ENCODE measurements around the gene MRTFA. TPM values are rescaled to one million over a fixed set of nuclear protein-coding genes. Genes with fewer than 3 reads are reported as not detected.
"Not testable (repeated sequence)": the region's sequence is repeated elsewhere in the genome, so short reads cannot be mapped to it uniquely, and the experiment has no call there.

MRTFA gene
- polyA plus RNA-seq, 3 donors, result 19.2 to 29.6 (median 25.9) TPM

GRCh38 chr22:40612291-40612751 is 24.2 kb downstream of the MRTFA start:
- no peak for DNase-seq (ENCODE audit: extremely low read depth in 1 of 11, low read depth in 9 of 11, low spot score in 4 of 11)

DNA sequence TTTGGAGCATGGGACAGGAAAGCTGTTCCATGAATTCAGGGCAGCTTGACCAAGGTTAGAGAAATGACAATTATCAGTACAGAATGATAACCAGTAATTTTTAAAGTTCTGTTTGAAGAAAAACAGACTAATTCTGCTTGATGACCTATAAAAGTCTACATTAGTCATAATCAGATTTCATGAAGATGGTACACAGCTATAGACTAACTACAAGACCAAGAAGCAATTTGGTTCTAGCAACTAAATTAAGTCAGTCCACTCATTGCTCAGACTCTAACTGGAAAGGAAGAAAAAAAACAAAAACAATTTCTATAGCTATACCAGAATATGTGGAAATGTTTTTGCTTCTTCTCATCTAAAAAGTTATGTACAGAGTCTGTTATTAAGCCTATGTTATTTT is 24.9 kb downstream of the MRTFA start:
- DNase-seq (ENCODE audit: extremely low read depth in 1 of 11, low read depth in 9 of 11, low spot score in 4 of 11), result no peak

GRCh38 chr22:40610329-40610850 is 26.1 kb downstream of the MRTFA start:
- DNase-seq (ENCODE audit: extremely low read depth in 1 of 11, low read depth in 9 of 11, low spot score in 4 of 11), result no peak

DNA sequence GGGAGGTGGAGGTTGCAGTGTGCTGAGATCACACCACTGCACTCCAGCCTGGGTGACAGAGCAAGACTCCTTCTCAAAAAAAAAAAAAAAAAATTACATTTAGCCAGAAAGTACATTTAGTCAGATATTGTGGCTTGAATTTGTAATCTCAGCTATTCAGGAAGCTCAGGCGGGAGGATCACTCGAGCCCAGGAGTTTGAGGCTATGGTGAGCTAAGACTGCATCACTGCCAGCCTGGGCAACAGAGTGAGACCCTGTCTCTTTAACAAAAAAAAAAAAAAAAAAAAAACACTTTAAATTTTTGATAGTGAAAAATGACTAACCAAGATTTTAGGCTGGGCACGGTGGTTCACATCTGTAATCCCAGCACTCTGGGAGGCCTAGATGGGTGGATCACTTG is 27.3 kb downstream of the MRTFA start:
- DNase-seq (ENCODE audit: extremely low read depth in 1 of 11, low read depth in 9 of 11, low spot score in 4 of 11), result no peak

- DNase-seq (ENCODE audit: extremely low read depth in 1 of 11, low read depth in 9 of 11, low spot score in 4 of 11), result no peak
These were observed 29.0 kb downstream of the MRTFA start for GRCh38 chr22:40607506-40607905.

GRCh38 chr22:40606306-40606705 is 30.2 kb downstream of the MRTFA start:
- no peak for DNase-seq (ENCODE audit: extremely low read depth in 1 of 11, low read depth in 9 of 11, low spot score in 4 of 11)

GRCh38 chr22:40605761-40606160 is 30.8 kb downstream of the MRTFA start:
- DNase-seq (ENCODE audit: extremely low read depth in 1 of 11, low read depth in 9 of 11, low spot score in 4 of 11), result no peak

- no peak for DNase-seq (ENCODE audit: extremely low read depth in 1 of 11, low read depth in 9 of 11, low spot score in 4 of 11)
These were observed 33.4 kb downstream of the MRTFA start for GRCh38 chr22:40603088-40603605.

DNA sequence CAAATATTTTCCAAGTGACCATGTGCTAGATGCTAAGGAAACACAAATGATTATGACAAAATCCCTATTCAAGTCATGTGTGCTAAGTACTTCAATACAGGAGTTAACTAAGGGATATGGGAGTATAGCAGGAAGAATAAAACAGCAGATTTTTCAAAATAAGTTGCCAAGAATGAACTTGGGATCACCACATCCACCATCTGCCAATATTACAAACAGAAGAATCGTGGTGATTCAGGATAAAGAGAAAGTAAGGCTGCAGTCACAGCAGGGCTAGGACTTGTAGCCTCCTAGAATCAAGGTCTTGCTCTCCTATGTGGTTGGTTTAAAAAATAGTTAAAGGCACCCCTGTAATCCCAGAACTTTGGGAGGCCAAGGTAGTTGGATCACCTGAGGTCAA is 34.3 kb downstream of the MRTFA start:
- no peak for DNase-seq (ENCODE audit: extremely low read depth in 1 of 11, low read depth in 9 of 11, low spot score in 4 of 11)

DNA sequence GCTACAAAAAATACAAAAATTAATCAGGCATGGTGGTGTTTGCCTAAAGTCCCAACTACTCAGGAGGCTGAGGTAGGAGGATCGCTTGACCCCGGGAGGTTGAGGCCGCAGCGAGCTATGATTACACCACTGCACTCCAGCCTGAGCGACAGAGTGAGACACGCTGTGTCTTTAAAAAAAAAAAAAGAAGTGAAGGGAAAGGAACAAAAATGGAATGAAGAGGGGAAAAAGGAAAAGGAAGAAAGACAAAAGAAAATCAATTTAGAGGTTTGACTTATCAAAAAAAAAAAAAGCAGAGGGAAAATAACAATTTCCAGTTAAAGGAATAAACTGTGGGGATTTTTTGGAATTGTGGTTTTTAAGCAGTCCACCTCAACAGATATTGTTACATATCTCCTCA is 36.8 kb downstream of the MRTFA start:
- DNase-seq (ENCODE audit: extremely low read depth in 1 of 11, low read depth in 9 of 11, low spot score in 4 of 11), result no peak

DNA sequence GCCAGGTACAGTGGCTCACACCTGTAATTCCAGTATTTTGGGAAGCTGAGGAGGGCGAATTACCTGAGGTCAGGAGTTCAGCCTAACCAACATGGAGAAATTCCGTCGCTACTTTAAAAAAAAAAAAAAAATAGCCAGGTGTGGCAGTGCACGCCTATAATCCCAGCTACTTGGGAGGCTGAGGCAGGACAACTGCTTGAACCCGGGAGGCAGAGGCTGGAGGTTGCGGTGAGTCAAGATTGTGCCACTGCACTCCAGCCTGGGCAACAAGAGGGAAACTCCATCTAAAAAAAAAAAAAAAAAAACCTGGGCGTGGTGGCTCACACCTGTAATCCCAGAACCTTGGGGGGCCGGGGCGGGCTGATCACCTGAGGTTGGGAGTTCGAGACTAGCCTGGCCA is 37.8 kb downstream of the MRTFA start:
- DNase-seq (ENCODE audit: extremely low read depth in 1 of 11, low read depth in 9 of 11, low spot score in 4 of 11), result not testable (repeated sequence)

DNA sequence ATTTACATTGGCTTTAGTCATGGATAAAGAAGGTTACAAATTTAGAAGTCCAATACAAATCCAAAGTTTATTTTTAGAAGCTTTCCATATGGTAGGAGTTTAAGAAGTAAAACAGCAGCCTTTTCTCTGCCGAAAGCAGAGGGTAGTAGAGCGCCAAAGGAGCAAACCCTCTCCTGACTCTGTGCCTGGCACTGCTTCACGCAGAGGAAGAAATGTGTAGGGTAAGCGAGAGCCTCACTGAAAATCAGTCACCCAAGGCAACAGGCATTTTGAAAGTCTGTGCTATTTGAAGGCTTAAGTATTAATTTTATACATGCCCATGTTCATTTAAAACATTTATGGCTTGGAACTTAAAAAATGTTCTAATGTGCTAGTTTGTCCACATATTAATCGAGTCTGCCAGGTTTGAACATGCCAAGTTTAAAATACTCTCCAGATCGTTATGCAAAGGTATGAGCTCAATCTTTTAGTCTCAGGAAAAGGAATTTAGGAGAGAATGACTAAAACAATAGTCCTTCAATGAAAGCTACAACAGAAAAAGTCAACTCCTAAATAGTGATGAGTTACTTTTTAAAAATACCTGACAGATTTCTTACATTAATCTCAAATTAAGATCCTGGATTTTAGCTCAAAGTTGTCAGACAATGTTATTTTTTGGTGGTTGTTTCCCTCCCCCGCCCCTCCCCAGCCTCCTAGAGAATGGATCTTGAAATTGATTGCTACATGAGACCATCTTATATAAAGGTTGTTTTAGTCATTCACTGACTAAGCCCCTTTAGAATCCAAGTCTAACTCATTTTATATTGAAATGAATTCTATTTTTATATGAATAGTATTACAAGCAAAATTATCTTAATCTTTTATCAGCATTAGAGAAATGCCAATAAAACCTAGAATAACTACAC is 38.7 kb downstream of the MRTFA start:
- DNase-seq (ENCODE audit: extremely low read depth in 1 of 11, low read depth in 9 of 11, low spot score in 4 of 11), result peak in 1 of 11 donors; percentile 14

DNA sequence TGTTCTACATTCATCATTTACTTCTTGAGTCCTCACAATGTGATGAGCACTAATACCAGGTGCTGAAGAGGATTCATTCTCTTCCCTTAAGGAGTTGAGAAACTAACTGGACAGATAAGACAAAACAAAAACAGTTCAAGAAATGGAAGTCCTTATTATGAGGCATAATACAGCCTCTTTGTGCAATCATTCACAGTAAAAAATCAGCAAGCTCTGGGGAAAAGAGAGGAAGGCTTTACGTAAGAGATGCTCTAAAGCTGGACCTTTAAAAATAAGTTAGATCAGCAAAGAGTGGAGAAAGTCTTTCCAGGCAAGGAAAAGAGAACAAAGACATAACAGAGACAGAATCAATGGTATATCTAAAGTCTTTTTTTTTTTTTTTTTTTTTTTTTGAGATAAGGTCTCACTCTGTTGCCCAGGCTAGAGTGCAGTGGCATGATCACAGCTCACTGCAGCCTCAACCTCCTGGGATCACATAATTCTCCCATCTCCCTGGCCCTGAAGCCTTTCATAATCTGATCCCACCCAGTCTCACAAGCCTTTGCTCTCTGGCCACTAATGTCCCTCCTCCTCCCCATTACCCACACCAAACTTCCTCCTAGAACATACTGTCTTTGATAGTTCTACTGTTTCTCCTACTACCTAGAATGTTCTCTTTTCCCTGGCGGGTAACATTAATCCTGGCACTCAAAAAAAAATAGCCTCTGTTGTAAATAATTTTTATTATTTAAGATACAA is 40.9 kb downstream of the MRTFA start:
- DNase-seq (ENCODE audit: extremely low read depth in 1 of 11, low read depth in 9 of 11, low spot score in 4 of 11), result no peak

GRCh38 chr22:40594924-40595323 is 41.6 kb downstream of the MRTFA start:
- peak in 4 of 11 donors; percentile 15 to 33 (median 24) for DNase-seq (ENCODE audit: extremely low read depth in 1 of 11, low read depth in 9 of 11, low spot score in 4 of 11)

DNA sequence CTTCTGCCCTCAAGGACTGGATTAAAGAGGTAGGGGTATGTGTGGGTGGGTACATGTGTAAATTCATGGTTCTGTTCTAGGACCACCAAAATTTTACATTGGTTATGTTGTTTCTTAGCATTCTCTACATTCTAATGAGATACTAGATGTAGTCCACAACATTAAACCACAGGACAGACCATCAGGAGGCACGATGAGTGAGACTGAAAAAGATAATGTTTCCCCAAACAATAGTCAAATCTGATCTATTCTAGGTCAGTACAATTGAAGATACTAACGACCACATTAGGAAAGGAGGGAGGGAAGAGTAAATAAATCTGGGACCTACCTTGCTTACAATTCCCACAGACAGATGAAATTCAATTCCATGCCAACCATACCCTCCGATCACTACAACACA is 42.2 kb downstream of the MRTFA start:
- DNase-seq (ENCODE audit: extremely low read depth in 1 of 11, low read depth in 9 of 11, low spot score in 4 of 11), result no peak

- no peak for DNase-seq (ENCODE audit: extremely low read depth in 1 of 11, low read depth in 9 of 11, low spot score in 4 of 11)
These were observed 42.9 kb downstream of the MRTFA start for GRCh38 chr22:40593460-40594273.

DNA sequence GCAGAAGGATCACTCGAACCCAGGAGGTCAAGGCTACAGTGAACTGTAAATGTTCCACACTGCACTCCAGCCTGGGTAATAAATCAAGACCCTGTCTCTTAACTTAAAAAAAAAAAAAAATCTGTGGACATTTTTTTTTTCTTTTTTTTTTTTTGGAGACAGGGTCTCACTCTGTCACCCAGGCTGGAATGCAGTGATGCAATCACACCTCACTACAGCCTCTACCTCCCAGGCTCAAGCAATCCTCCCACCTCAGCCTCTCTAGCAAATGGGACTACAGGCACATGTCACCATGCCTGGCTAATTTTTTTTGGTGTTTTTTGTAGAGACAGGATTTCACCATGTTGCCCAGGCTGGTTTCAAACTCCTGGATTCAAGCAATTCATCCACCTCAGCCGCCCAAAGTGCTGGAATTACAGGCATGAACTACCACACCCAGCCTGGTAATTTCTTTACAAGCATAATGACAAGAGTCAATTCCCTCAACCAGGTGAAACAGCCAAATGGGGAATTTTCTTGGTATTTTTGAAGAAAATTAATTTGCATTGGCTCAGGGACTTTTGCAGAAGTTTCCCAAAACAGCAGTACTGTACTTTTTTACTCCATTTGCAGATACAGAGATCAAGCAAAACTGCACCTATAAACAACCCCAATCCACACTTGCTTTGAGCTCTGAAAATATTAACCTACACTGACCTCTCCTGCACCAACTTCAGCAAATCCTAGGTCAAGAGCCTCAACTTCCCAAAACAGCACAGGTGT is 44.0 kb downstream of the MRTFA start:
- no peak for DNase-seq (ENCODE audit: extremely low read depth in 1 of 11, low read depth in 9 of 11, low spot score in 4 of 11)

GRCh38 chr22:40588726-40589125 is 47.8 kb downstream of the MRTFA start:
- DNase-seq (ENCODE audit: extremely low read depth in 1 of 11, low read depth in 9 of 11, low spot score in 4 of 11), result no peak
